NB4 (cell line): Measurements from ENCODE around the gene NRG3.

Source experiments
- DNase-seq: peaks from one replicate; pipeline ENCODE4 v3.0.0; 2010; ENCODE audit warnings: low read depth
- H3K4me3 ChIP-seq: one replicate; pipeline ENCODE4 v1.5.1; 2011; ENCODE audit warnings: mild to moderate bottlenecking, low read depth, low read length, moderate library complexity
- MYC ChIP-seq: IDR thresholded peaks from 2 replicates; pipeline ENCODE4 v1.6.1; 2011; ENCODE audit warnings: low read depth, low read length
- POLR2A ChIP-seq: IDR thresholded peaks from 2 replicates; pipeline ENCODE4 v1.6.1; 2011; ENCODE audit warnings: mild to moderate bottlenecking; ENCODE audit not compliant: insufficient read length; ENCODE audit errors: extremely low read depth
- TF ChIP-seq, protein P1 (sequence below): IDR thresholded peaks from one replicate; pipeline ENCODE4 v1.5.1; 2012; ENCODE audit warnings: low read depth, low read length
- TF ChIP-seq, protein P2 (sequence below): IDR thresholded peaks from 2 replicates; pipeline ENCODE4 v1.6.1; 2011; ENCODE audit warnings: low read depth, low read length

Gene NRG3

DNA sequence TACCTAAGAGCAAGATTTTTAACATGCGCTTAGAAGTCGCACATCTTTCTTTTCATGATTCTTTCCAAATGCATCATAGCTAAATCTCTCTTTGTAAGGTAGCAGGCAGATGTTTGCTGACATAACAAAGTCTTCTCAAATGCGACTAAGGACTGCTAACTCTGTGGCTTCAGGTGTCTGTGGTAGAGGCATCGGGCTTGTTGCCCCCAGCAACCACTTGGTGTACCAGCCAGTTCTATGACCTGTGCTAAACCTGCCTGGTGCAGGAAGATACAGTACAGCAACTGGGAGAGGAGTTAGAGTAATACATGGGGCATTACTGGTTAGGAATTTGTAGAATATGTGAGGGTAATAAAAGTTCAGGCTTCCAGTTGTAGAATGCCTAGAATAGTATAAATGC is 654.1 kb downstream of the NRG3 start:
- no peak for DNase-seq
- no peak overlapping the region for H3K4me3 ChIP-seq
- TF ChIP-seq, protein P1, sequence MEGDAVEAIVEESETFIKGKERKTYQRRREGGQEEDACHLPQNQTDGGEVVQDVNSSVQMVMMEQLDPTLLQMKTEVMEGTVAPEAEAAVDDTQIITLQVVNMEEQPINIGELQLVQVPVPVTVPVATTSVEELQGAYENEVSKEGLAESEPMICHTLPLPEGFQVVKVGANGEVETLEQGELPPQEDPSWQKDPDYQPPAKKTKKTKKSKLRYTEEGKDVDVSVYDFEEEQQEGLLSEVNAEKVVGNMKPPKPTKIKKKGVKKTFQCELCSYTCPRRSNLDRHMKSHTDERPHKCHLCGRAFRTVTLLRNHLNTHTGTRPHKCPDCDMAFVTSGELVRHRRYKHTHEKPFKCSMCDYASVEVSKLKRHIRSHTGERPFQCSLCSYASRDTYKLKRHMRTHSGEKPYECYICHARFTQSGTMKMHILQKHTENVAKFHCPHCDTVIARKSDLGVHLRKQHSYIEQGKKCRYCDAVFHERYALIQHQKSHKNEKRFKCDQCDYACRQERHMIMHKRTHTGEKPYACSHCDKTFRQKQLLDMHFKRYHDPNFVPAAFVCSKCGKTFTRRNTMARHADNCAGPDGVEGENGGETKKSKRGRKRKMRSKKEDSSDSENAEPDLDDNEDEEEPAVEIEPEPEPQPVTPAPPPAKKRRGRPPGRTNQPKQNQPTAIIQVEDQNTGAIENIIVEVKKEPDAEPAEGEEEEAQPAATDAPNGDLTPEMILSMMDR = no peak
- TF ChIP-seq MYC = no peak
- TF ChIP-seq, protein P2, sequence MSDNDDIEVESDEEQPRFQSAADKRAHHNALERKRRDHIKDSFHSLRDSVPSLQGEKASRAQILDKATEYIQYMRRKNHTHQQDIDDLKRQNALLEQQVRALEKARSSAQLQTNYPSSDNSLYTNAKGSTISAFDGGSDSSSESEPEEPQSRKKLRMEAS = no peak
- TF ChIP-seq POLR2A = no peak

GRCh38 chr10:82535457-82535856 is 660.5 kb downstream of the NRG3 start:
- H3K4me3 ChIP-seq = no peak overlapping the region
- TF ChIP-seq POLR2A (no peak), MYC (no peak)
- TF ChIP-seq, protein P1 = no peak
- TF ChIP-seq, protein P2 = no peak

DNA sequence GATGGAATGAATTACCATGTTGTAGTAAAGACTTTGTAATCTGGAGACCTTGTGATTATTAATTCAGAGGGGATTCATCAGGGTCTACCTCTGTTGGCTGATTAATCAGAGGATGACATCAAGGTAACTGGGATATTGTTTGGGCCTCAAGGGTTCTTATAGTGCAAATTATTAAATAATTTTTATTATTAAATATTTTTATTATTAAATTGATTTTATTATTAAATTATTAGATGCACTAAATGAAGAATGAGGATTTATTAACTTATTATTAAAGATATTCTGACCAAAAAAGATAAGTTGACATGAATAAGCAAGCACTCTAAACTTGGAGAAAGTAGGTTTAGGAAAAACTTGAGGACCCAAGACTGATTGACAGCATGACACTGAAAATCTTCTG is 661.7 kb downstream of the NRG3 start:
- no peak for DNase-seq
- TF ChIP-seq, protein P1 = no peak
- TF ChIP-seq POLR2A = no peak
- TF ChIP-seq, protein P2 = no peak
- no peak for TF ChIP-seq MYC
- no peak overlapping the region for H3K4me3 ChIP-seq

More at GRCh38 chr10:82535457-82535856, 660.5 kb downstream of the NRG3 start:
- no peak for DNase-seq

- DNase-seq = no peak
- TF ChIP-seq, protein P2 = no peak
- TF ChIP-seq MYC (no peak), POLR2A (no peak)
- TF ChIP-seq, protein P1 = no peak
- H3K4me3 ChIP-seq = no peak overlapping the region
Measured at GRCh38 chr10:82538272-82538671, 663.3 kb downstream of the NRG3 start.

DNA sequence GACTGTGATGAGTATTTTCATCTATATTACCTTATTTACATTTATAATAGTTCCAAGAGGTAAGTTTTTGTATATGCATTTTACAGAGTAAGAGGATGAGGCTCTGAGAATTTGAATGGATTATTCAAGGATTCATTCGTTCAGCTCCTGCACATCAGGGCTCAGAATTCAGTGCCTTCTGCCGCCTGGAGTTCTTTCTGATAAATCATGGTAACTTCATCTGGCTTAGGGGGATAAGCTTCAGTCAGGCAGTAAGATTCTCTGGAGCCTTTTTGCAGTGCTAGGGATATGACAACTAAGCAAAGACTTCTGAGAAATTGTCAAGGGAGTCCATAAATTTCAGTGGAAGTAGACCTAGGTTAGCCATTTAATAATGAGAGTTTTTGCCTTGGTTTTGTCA is 668.6 kb downstream of the NRG3 start:
- no peak for DNase-seq
- H3K4me3 ChIP-seq = no peak overlapping the region
- TF ChIP-seq MYC = no peak
- TF ChIP-seq, protein P2 = no peak
- TF ChIP-seq, protein P1 = no peak
- no peak for TF ChIP-seq POLR2A

DNA sequence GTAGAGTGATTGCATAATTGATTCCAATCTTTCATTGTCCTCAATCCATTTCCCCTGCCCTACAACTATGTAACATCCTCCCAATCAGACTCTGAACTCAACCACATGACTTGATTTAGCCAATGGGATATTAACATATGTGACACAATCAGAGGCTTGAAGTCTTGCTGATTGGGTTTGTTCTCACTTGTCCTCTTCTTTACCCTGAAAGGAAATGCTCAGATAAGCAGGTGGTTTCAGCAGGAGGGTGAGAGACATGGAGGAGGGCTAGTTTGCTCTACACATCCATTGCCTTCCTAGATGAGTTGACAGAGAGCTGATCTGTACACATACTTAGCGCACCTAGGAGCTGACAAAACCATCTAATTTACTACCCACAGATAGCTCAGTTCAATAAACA is 669.4 kb downstream of the NRG3 start:
- DNase-seq = no peak
- no peak overlapping the region for H3K4me3 ChIP-seq
- TF ChIP-seq MYC = no peak
- no peak for TF ChIP-seq POLR2A
